GM21381 (cell line): ENCODE measurements around the gene UGT1A6.

Experiments
- ATAC-seq: cut with Tn5 transposase; IDR thresholded peaks from one replicate; pipeline ENCODE4 v1.9.1; 2021; ENCODE audit warnings: mild to moderate bottlenecking, moderate library complexity; ENCODE audit not compliant: unreplicated experiment

UGT1A6 gene

GRCh38 chr2:233817995-233818638, 125.4 kb downstream of the UGT1A6 start:
- no peak for ATAC-seq

- ATAC-seq: no peak
Measured at GRCh38 chr2:233818639-233819621, 126.2 kb downstream of the UGT1A6 start.

GRCh38 chr2:233819884-233820773, 127.4 kb downstream of the UGT1A6 start:
- ATAC-seq: no peak

GRCh38 chr2:233820774-233821105, 128.1 kb downstream of the UGT1A6 start:
- ATAC-seq: no peak

- no peak for ATAC-seq
Measured at GRCh38 chr2:233821196-233821595, 128.5 kb downstream of the UGT1A6 start.

- ATAC-seq: no peak
Measured at GRCh38 chr2:233821709-233822100, 129.0 kb downstream of the UGT1A6 start.

- ATAC-seq: no peak
Measured at GRCh38 chr2:233822101-233822771, 129.5 kb downstream of the UGT1A6 start.
